ENCODE data around the gene GRID2. TPM values are rescaled to one million over a fixed set of nuclear protein-coding genes. Genes with fewer than 3 reads are reported as not detected.

The GRID2 gene
- total and polyA plus RNA-seq, 8 donors = 6.4 TPM; not detected in 7

- TF ChIP-seq POLR2A (IDR thresholded peaks at IDR 0.05) = no peak
- TF ChIP-seq CTCF (IDR thresholded peaks at IDR 0.05) = no peak
- TF ChIP-seq EP300 (IDR thresholded peaks at IDR 0.05) = no peak
- TF ChIP-seq POLR2AphosphoS5 (IDR thresholded peaks at IDR 0.05) = no peak
- WGBS, 5 donors = 28 to 61% (median 34%) methylated on average over 2 of the region's 2 CpGs
- no peak for DNase-seq
- no peaks in the 10 kb centered on the region for H3K9me3 ChIP-seq
- no peak overlapping the region for H3K4me3 ChIP-seq
- no peaks in the 10 kb centered on the region for H3K36me3 ChIP-seq
- H3K27ac ChIP-seq = no peak overlapping the region
- H3K4me1 ChIP-seq = peaks cover 0 to 8% (median 0%) of the 10 kb centered on the region in 4 donors
- intact Hi-C loops (cut with DNase I; ENCODE audit: low total_unique reads) = no loop called here
- H3K27me3 ChIP-seq = no peaks in the 10 kb centered on the region
Measured at GRCh38 chr4:93747220-93747619, 1443.5 kb downstream of the GRID2 start.

- 74 to 88% (median 80%) methylated on average over 6 of the region's 6 CpGs for WGBS, 5 donors
- Histone ChIP-seq H3K4me3 (no peak overlapping the region), H3K36me3 (no peaks in the 10 kb centered on the region), H3K9me3 (no peaks in the 10 kb centered on the region), H3K4me1 (peaks cover 0 to 8% (median 0%) of the 10 kb centered on the region in 4 donors), H3K27ac (no peak overlapping the region), H3K27me3 (no peaks in the 10 kb centered on the region)
- TF ChIP-seq POLR2A (IDR thresholded peaks at IDR 0.05) (no peak), POLR2AphosphoS5 (IDR thresholded peaks at IDR 0.05) (no peak), CTCF (IDR thresholded peaks at IDR 0.05) (no peak), EP300 (IDR thresholded peaks at IDR 0.05) (no peak)
- intact Hi-C loops (cut with DNase I; ENCODE audit: low total_unique reads) = no loop called here
- no peak for DNase-seq
Measured at GRCh38 chr4:93748373-93749291, 1444.9 kb downstream of the GRID2 start.

- intact Hi-C loops (cut with DNase I; ENCODE audit: low total_unique reads) = no loop called here
- Histone ChIP-seq H3K9me3 (no peaks in the 10 kb centered on the region), H3K27ac (no peak overlapping the region), H3K4me1 (peaks cover 0 to 8% (median 0%) of the 10 kb centered on the region in 4 donors), H3K27me3 (no peaks in the 10 kb centered on the region), H3K36me3 (no peaks in the 10 kb centered on the region), H3K4me3 (no peak overlapping the region)
- WGBS, 5 donors = 78 to 94% (median 86%) methylated on average over 3 of the region's 3 CpGs
- no peak for DNase-seq
- TF ChIP-seq EP300 (IDR thresholded peaks at IDR 0.05) (no peak), POLR2AphosphoS5 (IDR thresholded peaks at IDR 0.05) (no peak), POLR2A (IDR thresholded peaks at IDR 0.05) (no peak), CTCF (IDR thresholded peaks at IDR 0.05) (no peak)
Measured at GRCh38 chr4:93749292-93749761, 1445.6 kb downstream of the GRID2 start.

GRCh38 chr4:93751411-93751810 lies 1447.6 kb downstream of the GRID2 start:
- no peak for DNase-seq
- no peaks in the 10 kb centered on the region for H3K36me3 ChIP-seq
- H3K4me3 ChIP-seq = no peak overlapping the region
- TF ChIP-seq EP300 (IDR thresholded peaks at IDR 0.05) (no peak), CTCF (IDR thresholded peaks at IDR 0.05) (no peak), POLR2AphosphoS5 (IDR thresholded peaks at IDR 0.05) (no peak), POLR2A (IDR thresholded peaks at IDR 0.05) (no peak)
- no peaks in the 10 kb centered on the region for H3K27me3 ChIP-seq
- H3K9me3 ChIP-seq = no peaks in the 10 kb centered on the region
- no peak overlapping the region for H3K27ac ChIP-seq
- WGBS, 5 donors = 70 to 84% (median 75%) methylated on average over 3 of the region's 3 CpGs
- intact Hi-C loops (cut with DNase I; ENCODE audit: low total_unique reads) = no loop called here
- H3K4me1 ChIP-seq = no peaks in the 10 kb centered on the region

Data from stomach (tissue), 9 donors.